ENCODE measurements around the gene KRT8. TPM values are rescaled to one million over a fixed set of nuclear protein-coding genes. Genes with fewer than 3 reads are reported as not detected.

KRT8 gene
- total RNA-seq, 4 donors from 2014 or later = 18.1 to 96.0 (median 58.2) TPM

DNA sequence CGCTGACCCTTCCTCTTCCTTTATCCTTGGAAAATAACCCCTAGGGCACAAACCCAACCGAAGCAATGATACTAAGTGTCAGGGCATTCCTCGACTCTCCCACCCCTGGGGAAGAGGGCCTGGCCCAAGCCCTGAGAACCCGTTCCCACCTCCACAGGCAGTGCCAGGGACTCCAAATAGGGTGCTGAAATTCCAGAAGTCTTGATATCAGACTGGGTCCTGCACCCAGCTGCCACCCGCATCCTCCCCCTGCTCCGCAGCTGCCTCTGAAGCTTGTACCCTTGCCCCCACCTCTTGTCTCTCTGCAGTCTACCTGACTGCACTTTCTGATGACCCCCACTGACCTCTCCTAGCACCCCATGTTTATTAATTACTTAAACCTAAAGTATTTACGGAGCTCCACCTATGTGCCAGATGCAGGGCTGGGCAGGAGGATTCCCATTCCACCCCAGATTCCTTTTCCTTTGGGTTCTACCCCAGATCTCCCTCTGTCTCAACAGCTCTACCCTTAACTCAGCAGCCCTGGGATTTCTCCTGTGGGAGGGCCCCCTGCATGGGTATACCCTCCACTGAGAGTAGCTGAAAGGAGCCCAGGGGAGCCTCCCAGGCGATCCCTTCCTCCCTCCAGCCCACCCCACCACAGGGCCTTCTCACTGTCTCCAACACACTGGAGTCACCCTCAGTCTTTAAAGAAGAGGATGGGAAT is 40.0 kb upstream of the KRT8 start:
- TF ChIP-seq CTCF (IDR thresholded peaks at IDR 0.05) (no peak), POLR2A (IDR thresholded peaks at IDR 0.05) (no peak)
- no peak for DNase-seq (ENCODE audit: low spot score in 2 of 2)
- H3K4me3 ChIP-seq (ENCODE audit: low read depth, poor library complexity, severe bottlenecking) = no peak overlapping the region
- 85 to 93% methylated on average over 8 of the region's 8 CpGs for WGBS, 2 donors
- intact Hi-C loops (cut with DNase I; ENCODE audit: low total_unique reads) = no loop called here

DNA sequence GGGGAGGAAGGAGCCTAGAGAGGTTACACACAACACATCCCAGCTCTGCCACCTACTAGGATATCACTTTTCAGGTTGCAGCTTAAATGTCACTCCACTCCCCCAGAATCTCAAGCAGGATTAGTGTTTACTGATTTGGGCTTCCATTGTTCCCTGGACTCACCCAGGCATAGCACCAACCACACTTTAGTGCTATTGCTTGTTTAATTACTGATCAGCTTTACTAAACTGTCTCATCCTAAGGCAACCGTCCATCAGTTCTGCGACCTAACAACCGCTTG is 38.0 kb upstream of the KRT8 start:
- no peak overlapping the region for H3K4me3 ChIP-seq (ENCODE audit: low read depth, poor library complexity, severe bottlenecking)
- TF ChIP-seq CTCF (IDR thresholded peaks at IDR 0.05) = no peak
- TF ChIP-seq POLR2A (IDR thresholded peaks at IDR 0.05) = no peak
- intact Hi-C loops (cut with DNase I; ENCODE audit: low total_unique reads) = no loop called here
- 87 to 93% methylated on average over 3 of the region's 3 CpGs for WGBS, 2 donors
- no peak for DNase-seq (ENCODE audit: low spot score in 2 of 2)

- intact Hi-C loops (cut with DNase I; ENCODE audit: low total_unique reads) = no loop called here
- H3K4me3 ChIP-seq (ENCODE audit: low read depth, poor library complexity, severe bottlenecking) = no peak overlapping the region
- no peak for DNase-seq (ENCODE audit: low spot score in 2 of 2)
- TF ChIP-seq CTCF (IDR thresholded peaks at IDR 0.05) (no peak), POLR2A (IDR thresholded peaks at IDR 0.05) (no peak)
- WGBS, 2 donors = 88 to 92% methylated on average over 11 of the region's 11 CpGs
Observed at GRCh38 chr12:52942066-52942900, 37.4 kb upstream of the KRT8 start.

- 46 to 59% methylated on average over 1 of the region's 1 CpG for WGBS, 2 donors
- H3K4me3 ChIP-seq (ENCODE audit: low read depth, poor library complexity, severe bottlenecking) = no peak overlapping the region
- TF ChIP-seq CTCF (IDR thresholded peaks at IDR 0.05) (no peak), POLR2A (IDR thresholded peaks at IDR 0.05) (no peak)
- no peak for DNase-seq (ENCODE audit: low spot score in 2 of 2)
- intact Hi-C loops (cut with DNase I; ENCODE audit: low total_unique reads) = no loop called here
Observed at GRCh38 chr12:52929538-52929937, 24.7 kb upstream of the KRT8 start.

- TF ChIP-seq CTCF (IDR thresholded peaks at IDR 0.05) (no peak), POLR2A (IDR thresholded peaks at IDR 0.05) (no peak)
- no peak for DNase-seq (ENCODE audit: low spot score in 2 of 2)
Observed at GRCh38 chr12:52927964-52928363, 23.1 kb upstream of the KRT8 start.

More at GRCh38 chr12:52927964-52928363, 23.1 kb upstream of the KRT8 start:
- H3K4me3 ChIP-seq (ENCODE audit: low read depth, poor library complexity, severe bottlenecking) = no peak overlapping the region
- intact Hi-C loops (cut with DNase I; ENCODE audit: low total_unique reads) = no loop called here
- WGBS, 2 donors = 88 to 99% methylated on average over 4 of the region's 4 CpGs

Data from lower leg skin (tissue), 4 donors.